B cell (primary cell): ENCODE measurements around the gene SLC45A3.

Experiments used
- CTCF ChIP-seq: fragments of 200-600 bp; IDR thresholded peaks from one replicate; pipeline ENCODE4 v1.8.0; 2022; ENCODE audit warnings: antibody characterized with exemption, mild to moderate bottlenecking
- EZH2 ChIP-seq: IDR thresholded peaks from 2 replicates; pipeline ENCODE4 v1.6.1; 2012; ENCODE audit warnings: borderline replicate concordance, low read depth, mild to moderate bottlenecking, moderate library complexity, low read length; ENCODE audit not compliant: insufficient read depth, poor library complexity, severe bottlenecking

GRCh38 chr1:205688171-205689080 is 8.1 kb upstream of the SLC45A3 start:
- TF ChIP-seq CTCF (no peak), EZH2 (no peak)
